GM13976 (cell line): Measurements from ENCODE around the gene ZNF281.

ENCODE experiments used
- DNase-seq: peaks from one replicate; pipeline ENCODE4 v3.0.0; 2012; ENCODE audit warnings: low spot score
- in situ Hi-C: fragments of 300-500 bp; cut with MboI; formaldehyde crosslinking; loops from one replicate; pipeline ENCODE4 v1.12.0; 2022; ENCODE audit warnings: low sequenced_read_pairs, mixed read lengths, inconsistent platforms; ENCODE audit not compliant: unreplicated experiment
- TF ChIP-seq, protein P1 (sequence below): IDR thresholded peaks from 2 replicates; pipeline ENCODE4 v1.5.1; 2012; ENCODE audit warnings: borderline replicate concordance, mild to moderate bottlenecking; ENCODE audit not compliant: insufficient read depth; ENCODE audit errors: extremely low read depth, missing control alignments, control extremely low read depth

The ZNF281 gene

DNA sequence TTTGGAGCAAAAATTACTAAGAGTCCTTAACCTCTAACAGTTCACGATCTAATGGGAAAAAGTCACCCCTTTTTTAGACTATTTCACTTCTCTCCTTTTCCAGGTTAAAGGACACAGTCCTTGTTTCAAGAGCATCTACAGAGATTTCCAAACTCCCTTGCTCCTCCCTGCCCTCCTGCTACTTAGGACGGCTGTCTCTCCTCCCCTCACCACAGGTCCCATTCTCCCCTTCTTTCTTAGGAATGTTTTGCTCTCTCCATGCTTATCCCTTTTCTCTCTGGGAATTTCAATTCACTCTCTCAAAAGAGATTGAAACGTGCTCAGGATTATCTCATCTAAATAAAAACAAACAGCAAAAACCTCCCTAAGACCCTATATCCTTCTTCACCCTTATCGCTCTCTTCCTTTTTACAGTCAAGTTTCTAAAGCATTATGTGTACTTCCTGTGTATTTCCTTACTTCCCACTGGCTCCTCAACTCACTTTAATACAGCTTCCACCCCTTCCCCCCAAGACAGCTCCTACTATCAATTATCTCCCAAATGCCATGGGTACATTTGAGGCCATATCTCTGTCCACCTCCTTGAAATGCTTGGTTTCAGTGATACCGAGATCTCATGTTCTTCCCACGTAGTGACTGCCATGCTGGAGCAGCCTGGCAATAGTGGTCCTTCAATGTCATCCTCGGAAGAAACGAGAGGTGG is 43.2 kb upstream of the ZNF281 start:
- in situ Hi-C loops = no loop called here
- no peak for DNase-seq
- TF ChIP-seq, protein P1, sequence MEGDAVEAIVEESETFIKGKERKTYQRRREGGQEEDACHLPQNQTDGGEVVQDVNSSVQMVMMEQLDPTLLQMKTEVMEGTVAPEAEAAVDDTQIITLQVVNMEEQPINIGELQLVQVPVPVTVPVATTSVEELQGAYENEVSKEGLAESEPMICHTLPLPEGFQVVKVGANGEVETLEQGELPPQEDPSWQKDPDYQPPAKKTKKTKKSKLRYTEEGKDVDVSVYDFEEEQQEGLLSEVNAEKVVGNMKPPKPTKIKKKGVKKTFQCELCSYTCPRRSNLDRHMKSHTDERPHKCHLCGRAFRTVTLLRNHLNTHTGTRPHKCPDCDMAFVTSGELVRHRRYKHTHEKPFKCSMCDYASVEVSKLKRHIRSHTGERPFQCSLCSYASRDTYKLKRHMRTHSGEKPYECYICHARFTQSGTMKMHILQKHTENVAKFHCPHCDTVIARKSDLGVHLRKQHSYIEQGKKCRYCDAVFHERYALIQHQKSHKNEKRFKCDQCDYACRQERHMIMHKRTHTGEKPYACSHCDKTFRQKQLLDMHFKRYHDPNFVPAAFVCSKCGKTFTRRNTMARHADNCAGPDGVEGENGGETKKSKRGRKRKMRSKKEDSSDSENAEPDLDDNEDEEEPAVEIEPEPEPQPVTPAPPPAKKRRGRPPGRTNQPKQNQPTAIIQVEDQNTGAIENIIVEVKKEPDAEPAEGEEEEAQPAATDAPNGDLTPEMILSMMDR = no peak

DNA sequence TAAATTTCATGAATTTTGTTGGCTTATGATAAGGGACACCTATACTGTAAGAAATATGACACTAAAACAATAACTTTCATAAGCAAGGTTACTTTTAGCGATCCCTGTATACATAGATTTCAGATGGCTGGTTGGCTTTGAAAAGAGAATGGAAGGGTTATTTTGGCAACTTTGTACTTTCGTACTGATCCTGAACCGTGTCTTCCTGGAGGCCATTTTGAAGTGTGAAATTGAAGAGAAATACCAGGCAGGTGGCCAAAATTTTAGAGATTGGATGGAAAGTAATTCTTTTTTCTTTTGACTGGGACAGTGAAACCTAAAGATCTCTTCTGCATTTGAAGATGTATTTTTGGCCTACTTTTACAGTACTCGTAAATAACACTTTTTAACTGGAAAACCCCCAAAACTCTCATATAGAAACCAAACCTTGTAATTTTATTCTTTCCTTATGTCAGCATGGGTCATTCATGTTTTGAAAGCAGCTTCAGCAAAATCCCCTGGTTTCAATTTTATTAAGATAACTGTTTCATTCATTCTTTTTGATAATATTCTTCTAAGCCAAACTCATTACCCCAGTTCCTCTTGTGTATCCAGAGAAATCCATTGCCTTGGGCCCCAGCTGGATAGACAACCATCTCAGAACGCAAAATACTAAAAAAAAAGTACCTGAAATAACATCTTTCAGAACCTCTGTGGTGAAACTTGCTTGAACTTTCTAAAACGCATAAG is 38.4 kb upstream of the ZNF281 start:
- DNase-seq = peak; percentile 62
- in situ Hi-C loops = no loop called here
- TF ChIP-seq, protein P1 = no peak

DNA sequence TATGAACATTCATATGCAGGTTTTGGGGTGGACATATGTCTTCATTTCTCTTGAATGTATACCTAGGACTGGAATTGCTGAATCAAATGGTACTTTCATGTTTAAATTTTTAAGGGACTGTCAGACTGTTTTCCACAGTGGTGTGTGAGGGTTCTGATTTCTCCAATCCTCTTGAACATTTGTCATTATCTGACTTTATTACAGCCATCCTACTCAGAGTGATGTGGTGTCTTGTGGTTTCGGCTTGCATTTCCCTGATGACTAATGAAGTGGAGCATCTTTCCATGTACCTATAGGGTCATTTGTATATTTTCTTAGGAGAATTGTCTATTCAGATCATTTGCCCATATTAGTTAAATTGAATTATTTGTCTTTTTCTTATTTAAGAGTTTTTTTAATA is 35.4 kb upstream of the ZNF281 start:
- no peak for DNase-seq
- TF ChIP-seq, protein P1 = no peak
- in situ Hi-C loops = no loop called here

DNA sequence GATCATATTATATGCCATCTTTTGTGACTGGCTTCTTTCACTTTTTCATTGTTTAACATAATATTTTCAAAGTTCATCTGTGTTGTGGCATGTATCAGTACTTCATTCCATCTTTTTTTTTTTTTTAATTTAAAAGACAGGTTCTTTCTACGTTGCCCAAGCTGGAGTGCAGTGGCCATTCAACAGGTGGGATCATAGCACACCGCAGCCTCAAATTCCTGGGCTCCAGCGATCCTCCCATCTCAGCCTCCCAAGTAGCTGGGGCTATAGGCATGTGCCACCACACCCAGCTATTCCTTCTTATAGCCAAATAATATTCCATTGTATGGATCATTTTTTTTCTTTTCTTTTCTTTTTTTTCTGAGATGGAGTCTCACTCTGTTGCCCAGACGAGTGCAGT is 34.6 kb upstream of the ZNF281 start:
- in situ Hi-C loops = no loop called here
- no peak for DNase-seq
- TF ChIP-seq, protein P1 = no peak

DNA sequence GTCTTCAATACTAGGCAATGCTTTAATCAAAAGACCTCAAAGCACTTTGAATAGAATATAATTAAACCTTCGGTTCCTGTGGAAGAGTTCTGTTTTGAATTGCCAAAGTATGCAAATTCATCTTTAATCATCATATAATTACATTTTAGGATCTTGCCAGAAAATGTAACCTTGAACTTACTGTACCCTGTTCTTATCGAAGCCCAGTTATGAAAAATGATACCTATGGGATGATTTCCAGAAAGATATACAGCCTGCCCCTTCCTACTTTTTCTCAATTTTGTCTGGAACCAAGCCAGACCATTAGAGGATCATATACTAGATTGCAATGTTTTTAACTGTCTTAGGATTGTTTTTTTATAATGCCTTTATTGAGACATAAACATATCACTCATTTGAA is 34.0 kb upstream of the ZNF281 start:
- in situ Hi-C loops = no loop called here
- no peak for DNase-seq
- TF ChIP-seq, protein P1 = no peak

DNA sequence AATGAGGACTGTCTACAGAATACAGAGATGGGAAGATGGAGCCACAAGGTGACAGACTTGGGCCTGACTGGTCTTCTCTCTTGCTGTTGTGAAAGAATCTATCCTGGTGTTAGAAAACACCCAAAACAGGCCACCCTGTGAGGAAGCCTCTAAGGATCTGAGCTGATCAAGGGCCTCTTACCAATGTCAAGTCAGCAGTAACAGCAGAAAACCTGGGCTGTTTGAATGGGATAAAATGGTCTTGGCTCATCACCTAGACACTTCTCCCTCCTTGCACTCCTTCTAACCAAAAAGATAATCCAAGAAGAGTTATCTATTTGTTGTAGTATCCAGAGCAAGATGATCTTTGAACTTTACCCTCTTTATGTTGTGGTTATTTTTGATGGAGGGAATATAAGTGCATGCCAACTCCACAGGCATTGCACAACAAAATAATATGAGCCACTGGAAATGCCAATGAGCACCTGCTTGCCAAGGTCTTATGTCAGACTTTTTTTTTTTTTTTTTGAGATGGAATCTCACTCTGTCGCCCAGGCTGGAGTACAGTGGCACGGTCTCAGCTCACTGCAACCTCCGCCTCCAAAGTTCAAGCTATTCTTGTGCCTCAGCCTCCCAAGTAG is 32.8 kb upstream of the ZNF281 start:
- in situ Hi-C loops = no loop called here
- TF ChIP-seq, protein P1 = no peak
- DNase-seq = no peak
